ENCODE results near the gene DCPS. TPM values are rescaled to one million over a fixed set of nuclear protein-coding genes. Genes with fewer than 3 reads are reported as not detected.

Gene DCPS
- total RNA-seq, 2 donors from 2014 or later, result 3.0 to 17.9 TPM

DNA sequence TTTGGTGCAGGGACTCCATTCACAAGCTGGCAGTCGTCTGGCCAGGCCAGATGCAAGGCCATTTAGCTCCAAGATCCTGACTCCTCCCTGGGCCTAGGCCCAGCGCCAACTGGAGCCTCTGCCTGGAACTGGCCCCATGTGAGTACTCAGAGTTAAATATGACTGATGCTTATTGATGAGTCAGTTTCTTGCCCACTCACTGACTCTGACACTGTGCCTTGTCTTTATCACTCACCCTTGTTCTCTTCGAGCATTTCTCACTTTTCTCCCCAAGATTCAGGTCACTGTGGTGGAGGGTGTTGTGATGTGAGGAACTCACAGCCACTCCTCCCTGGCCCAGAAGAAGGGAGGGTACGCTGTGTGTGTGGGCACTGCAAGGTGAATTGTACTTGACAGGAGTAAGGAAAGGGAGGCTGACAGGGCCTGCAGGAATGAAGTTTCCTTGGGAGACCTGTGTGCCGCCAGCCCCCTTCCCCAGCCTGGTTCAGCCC lies 28.4 kb downstream of the DCPS start:
- intact Hi-C loops (cut with DNase I), result no loop called here
- no peak overlapping the region for H3K27ac ChIP-seq
- TF ChIP-seq CTCF (IDR thresholded peaks at IDR 0.05) (no peak), POLR2A (IDR thresholded peaks at IDR 0.05) (no peak)
- peaks cover 16% of the 10 kb centered on the region for H3K4me1 ChIP-seq
- DNase-seq, result peak in 1 of 4 donors; percentile 29
- no peak overlapping the region for H3K4me3 ChIP-seq
- no peaks in the 10 kb centered on the region for H3K27me3 ChIP-seq
- peaks cover 0 to 2% of the 10 kb centered on the region in 2 donors for H3K36me3 ChIP-seq (replicated peaks in 1 of 2; ENCODE audit: insufficient read depth in 1 of 2, low read depth in 2 of 2)
- 79 to 82% methylated on average over 5 of the region's 5 CpGs for WGBS, 2 donors
- H3K9me3 ChIP-seq, result no peaks in the 10 kb centered on the region
- ATAC-seq, result peak; percentile 10

DNA sequence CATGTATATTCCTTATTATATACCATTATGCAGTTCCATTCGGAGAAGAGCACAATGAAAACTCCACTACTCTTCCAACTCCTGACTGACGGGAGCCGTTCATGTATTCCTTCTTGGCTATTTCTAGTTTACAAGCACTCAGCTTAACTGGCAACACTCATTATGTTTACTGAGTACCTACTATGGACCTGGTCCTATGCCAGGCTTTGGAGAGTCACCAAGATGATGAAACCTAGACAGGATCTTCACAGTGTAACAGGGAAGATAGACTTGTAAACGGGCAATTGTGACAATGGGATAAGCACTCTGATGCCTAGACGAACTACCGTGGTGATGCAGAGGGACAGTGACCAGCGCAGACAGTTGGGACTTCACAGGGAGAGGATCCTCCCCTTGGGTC lies 29.3 kb downstream of the DCPS start:
- DNase-seq (no peak), ATAC-seq (no peak)
- intact Hi-C loops (cut with DNase I), result no loop called here
- Histone ChIP-seq H3K36me3 (replicated peaks in 1 of 2; ENCODE audit: insufficient read depth in 1 of 2, low read depth in 2 of 2) (peaks cover 0 to 2% of the 10 kb centered on the region in 2 donors), H3K9me3 (no peaks in the 10 kb centered on the region), H3K4me3 (no peak overlapping the region), H3K27me3 (no peaks in the 10 kb centered on the region), H3K27ac (no peak overlapping the region), H3K4me1 (peaks cover 9% of the 10 kb centered on the region)
- TF ChIP-seq CTCF (IDR thresholded peaks at IDR 0.05), result no peak
- TF ChIP-seq POLR2A (IDR thresholded peaks at IDR 0.05), result no peak
- 93 to 98% methylated on average over 7 of the region's 7 CpGs for WGBS, 2 donors

DNA sequence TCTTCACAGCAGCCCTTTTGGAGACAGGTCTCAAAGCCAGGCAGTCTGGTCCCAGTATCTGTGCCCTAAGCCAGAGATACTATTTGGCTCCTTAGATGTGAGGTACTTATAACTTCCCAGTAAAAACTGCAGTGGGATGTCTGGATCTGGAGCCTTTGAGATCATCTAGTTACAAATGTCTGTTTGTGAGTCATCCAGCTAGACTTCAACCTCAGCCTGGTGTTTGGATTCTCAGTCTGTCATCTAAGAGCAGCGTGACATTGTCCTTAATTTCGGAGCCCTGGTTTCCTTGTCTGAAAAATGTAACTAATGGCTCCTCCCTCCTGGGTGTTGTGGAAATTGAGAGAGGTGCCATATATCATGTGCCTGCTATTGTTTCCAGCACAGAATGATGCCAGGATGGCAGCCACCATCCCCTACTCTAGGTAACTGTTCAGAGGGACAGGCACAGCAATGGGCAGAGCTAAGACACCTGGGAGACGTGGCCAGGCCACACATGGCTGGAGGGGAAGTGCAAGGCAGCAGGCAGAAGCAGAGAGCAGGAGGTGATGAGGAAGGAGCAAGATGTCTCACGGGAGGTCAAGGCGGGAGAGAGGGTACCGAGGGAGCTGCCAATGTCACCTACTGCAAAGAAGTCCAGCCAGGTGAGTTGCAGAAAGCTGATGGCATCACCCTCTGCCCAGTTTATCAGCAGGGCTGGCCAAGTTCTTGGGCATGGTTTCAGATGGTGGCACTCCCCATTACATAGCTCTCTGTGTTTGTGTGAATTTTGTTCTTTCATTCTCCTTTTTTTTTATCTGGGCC lies 31.0 kb downstream of the DCPS start:
- DNase-seq, result no peak
- Histone ChIP-seq H3K27ac (no peak overlapping the region), H3K36me3 (replicated peaks in 1 of 2; ENCODE audit: insufficient read depth in 1 of 2, low read depth in 2 of 2) (peaks cover 0 to 2% of the 10 kb centered on the region in 2 donors), H3K27me3 (no peaks in the 10 kb centered on the region), H3K4me1 (peaks cover 6% of the 10 kb centered on the region), H3K9me3 (no peaks in the 10 kb centered on the region), H3K4me3 (no peak overlapping the region)
- ATAC-seq, result no peak
- WGBS, 2 donors, result 84 to 92% methylated on average over 6 of the region's 6 CpGs
- intact Hi-C loops (cut with DNase I), result no loop called here
- no peak for TF ChIP-seq POLR2A (IDR thresholded peaks at IDR 0.05)
- TF ChIP-seq CTCF (IDR thresholded peaks at IDR 0.05), result no peak

GRCh38 chr11:126335463-126335760 lies 31.6 kb downstream of the DCPS start:
- intact Hi-C loops (cut with DNase I), result no loop called here
- 72 to 85% methylated on average over 3 to 5 of the region's 5 CpGs for WGBS, 2 donors
- no peak for ATAC-seq
- H3K4me3 ChIP-seq, result no peak overlapping the region
- peaks cover 11% of the 10 kb centered on the region for H3K4me1 ChIP-seq
- TF ChIP-seq CTCF (IDR thresholded peaks at IDR 0.05) (no peak), POLR2A (IDR thresholded peaks at IDR 0.05) (no peak)
- no peaks in the 10 kb centered on the region for H3K27me3 ChIP-seq
- no peak for DNase-seq
- no peak overlapping the region for H3K27ac ChIP-seq
- no peaks in the 10 kb centered on the region for H3K9me3 ChIP-seq
- H3K36me3 ChIP-seq (replicated peaks in 1 of 2; ENCODE audit: insufficient read depth in 1 of 2, low read depth in 2 of 2), result peaks cover 0 to 2% of the 10 kb centered on the region in 2 donors

GRCh38 chr11:126336138-126336541 lies 32.3 kb downstream of the DCPS start:
- WGBS, 2 donors, result 74 to 82% methylated on average over 8 of the region's 8 CpGs
- DNase-seq, result no peak
- no peak overlapping the region for H3K27ac ChIP-seq

More at GRCh38 chr11:126336138-126336541, 32.3 kb downstream of the DCPS start:
- TF ChIP-seq CTCF (IDR thresholded peaks at IDR 0.05), result no peak
- TF ChIP-seq POLR2A (IDR thresholded peaks at IDR 0.05), result no peak
- no peak for ATAC-seq
- intact Hi-C loops (cut with DNase I), result no loop called here
- Histone ChIP-seq H3K4me3 (no peak overlapping the region), H3K27me3 (no peaks in the 10 kb centered on the region), H3K36me3 (replicated peaks in 1 of 2; ENCODE audit: insufficient read depth in 1 of 2, low read depth in 2 of 2) (peaks cover 0 to 2% of the 10 kb centered on the region in 2 donors), H3K9me3 (no peaks in the 10 kb centered on the region), H3K4me1 (peaks cover 12% of the 10 kb centered on the region)

Measured in body of pancreas (tissue), 4 donors.